ENCODE data around the gene LRRC7.

DNA sequence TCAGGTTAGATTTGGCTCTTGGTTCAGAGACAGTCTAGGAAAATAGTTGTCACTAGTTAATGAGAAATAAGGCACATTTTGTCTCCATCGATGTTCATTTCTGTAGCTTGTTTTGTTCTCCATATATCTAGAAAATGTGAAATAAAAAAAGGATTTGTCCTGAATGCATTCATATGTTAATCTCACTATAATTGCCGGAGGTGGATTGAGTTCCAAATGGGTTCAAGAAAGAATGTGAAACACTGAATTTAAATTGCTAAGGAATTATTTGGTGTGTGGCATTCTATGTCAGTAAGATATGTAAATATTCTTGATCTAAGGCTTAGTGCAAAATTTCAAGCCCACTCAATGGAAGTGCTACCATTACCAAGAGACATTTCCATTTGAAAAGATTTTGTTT is 176.7 kb downstream of the LRRC7 start:
- TF ChIP-seq, protein P1, sequence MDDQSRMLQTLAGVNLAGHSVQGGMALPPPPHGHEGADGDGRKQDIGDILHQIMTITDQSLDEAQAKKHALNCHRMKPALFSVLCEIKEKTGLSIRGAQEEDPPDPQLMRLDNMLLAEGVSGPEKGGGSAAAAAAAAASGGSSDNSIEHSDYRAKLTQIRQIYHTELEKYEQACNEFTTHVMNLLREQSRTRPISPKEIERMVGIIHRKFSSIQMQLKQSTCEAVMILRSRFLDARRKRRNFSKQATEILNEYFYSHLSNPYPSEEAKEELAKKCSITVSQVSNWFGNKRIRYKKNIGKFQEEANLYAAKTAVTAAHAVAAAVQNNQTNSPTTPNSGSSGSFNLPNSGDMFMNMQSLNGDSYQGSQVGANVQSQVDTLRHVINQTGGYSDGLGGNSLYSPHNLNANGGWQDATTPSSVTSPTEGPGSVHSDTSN (IDR thresholded peaks at IDR 0.05) = no peak
- TF ChIP-seq, protein P2, sequence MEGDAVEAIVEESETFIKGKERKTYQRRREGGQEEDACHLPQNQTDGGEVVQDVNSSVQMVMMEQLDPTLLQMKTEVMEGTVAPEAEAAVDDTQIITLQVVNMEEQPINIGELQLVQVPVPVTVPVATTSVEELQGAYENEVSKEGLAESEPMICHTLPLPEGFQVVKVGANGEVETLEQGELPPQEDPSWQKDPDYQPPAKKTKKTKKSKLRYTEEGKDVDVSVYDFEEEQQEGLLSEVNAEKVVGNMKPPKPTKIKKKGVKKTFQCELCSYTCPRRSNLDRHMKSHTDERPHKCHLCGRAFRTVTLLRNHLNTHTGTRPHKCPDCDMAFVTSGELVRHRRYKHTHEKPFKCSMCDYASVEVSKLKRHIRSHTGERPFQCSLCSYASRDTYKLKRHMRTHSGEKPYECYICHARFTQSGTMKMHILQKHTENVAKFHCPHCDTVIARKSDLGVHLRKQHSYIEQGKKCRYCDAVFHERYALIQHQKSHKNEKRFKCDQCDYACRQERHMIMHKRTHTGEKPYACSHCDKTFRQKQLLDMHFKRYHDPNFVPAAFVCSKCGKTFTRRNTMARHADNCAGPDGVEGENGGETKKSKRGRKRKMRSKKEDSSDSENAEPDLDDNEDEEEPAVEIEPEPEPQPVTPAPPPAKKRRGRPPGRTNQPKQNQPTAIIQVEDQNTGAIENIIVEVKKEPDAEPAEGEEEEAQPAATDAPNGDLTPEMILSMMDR (IDR thresholded peaks at IDR 0.05) = no peak

Data from SK-N-SH (cell line).